Measurements from ENCODE around the gene ITPKB.

GRCh38 chr1:226661271-226661670 is 77.8 kb downstream of the ITPKB start:
- TF ChIP-seq CTCF (IDR thresholded peaks at IDR 0.05; ENCODE audit: borderline replicate concordance, extremely low read depth, low read length, poor library complexity, severe bottlenecking) (no peak), EZH2 (IDR thresholded peaks at IDR 0.05; ENCODE audit: borderline replicate concordance, low read depth, low read length, severe bottlenecking) (no peak)

Measured in DND-41 (cell line).